NCI-H128 (cell line): ENCODE data around the gene NPLOC4.

ENCODE experiments used
- DNase-seq: peaks from one replicate; lab custom pipeline; 2025; ENCODE audit not compliant: unreplicated experiment; lab: John Stamatoyannopoulos, UW

NPLOC4 gene

GRCh38 chr17:81520021-81520901 is 116.7 kb downstream of the NPLOC4 start:
- no peak for DNase-seq

GRCh38 chr17:81519284-81520020 is 117.5 kb downstream of the NPLOC4 start:
- DNase-seq, result peak; percentile 45

GRCh38 chr17:81518785-81519283 is 118.1 kb downstream of the NPLOC4 start:
- DNase-seq, result no peak

GRCh38 chr17:81518113-81518784 is 118.7 kb downstream of the NPLOC4 start:
- no peak for DNase-seq

GRCh38 chr17:81517339-81518112 is 119.4 kb downstream of the NPLOC4 start:
- no peak for DNase-seq

GRCh38 chr17:81517009-81517338 is 119.9 kb downstream of the NPLOC4 start:
- DNase-seq, result no peak

GRCh38 chr17:81516439-81516838 is 120.5 kb downstream of the NPLOC4 start:
- no peak for DNase-seq

- no peak for DNase-seq
These were observed 121.3 kb downstream of the NPLOC4 start for GRCh38 chr17:81515530-81516041.

- peak; percentile 18 for DNase-seq
These were observed 122.0 kb downstream of the NPLOC4 start for GRCh38 chr17:81514739-81515529.

GRCh38 chr17:81514489-81514738 is 122.5 kb downstream of the NPLOC4 start:
- no peak for DNase-seq

- peak; percentile 36 for DNase-seq
These were observed 123.0 kb downstream of the NPLOC4 start for GRCh38 chr17:81513753-81514488.

GRCh38 chr17:81513372-81513752 is 123.5 kb downstream of the NPLOC4 start:
- peak; percentile 24 for DNase-seq

GRCh38 chr17:81512562-81513371 is 124.1 kb downstream of the NPLOC4 start, which contains the start of gene ACTG1:
Gene ACTG1 (minus strand): TSS chr17:81512799. CDS start chr17:81512354, 445 bp downstream.
- DNase-seq, result peak; percentile 74

GRCh38 chr17:81511804-81512561 is 124.9 kb downstream of the NPLOC4 start:
- no peak for DNase-seq

GRCh38 chr17:81511554-81511803 is 125.4 kb downstream of the NPLOC4 start:
- DNase-seq, result no peak

GRCh38 chr17:81510785-81511553 is 125.9 kb downstream of the NPLOC4 start:
- DNase-seq, result no peak
